Tibial nerve (tissue), 4 donors: ENCODE measurements around the gene ZNF516. TPM values are rescaled to one million over a fixed set of nuclear protein-coding genes. Genes with fewer than 3 reads are reported as not detected.

Experiments
- DNase-seq, 2 donors: peaks; one replicate each; pipeline ENCODE4 v3.0.0-alpha.2; 2019; ENCODE audit warnings: low spot score in 2 of 2
- H3K27ac ChIP-seq, 4 donors: fragments of 200-600 bp; sonication (generic) in 3 of 4; one replicate each; pipeline ENCODE4 v1.5.1; 2017 to 2019; ENCODE audit warnings: mild to moderate bottlenecking in 1 of 4
- H3K27me3 ChIP-seq, 2 donors: fragments of 200-600 bp; sonication (generic) in 1 of 2; one replicate each; pipeline versions ENCODE4 v1.5.1 to v1.6.0; 2017 to 2019
- H3K36me3 ChIP-seq, 3 donors: fragments of 200-600 bp; sonication (generic); one replicate each; pipeline ENCODE4 v1.5.1; 2018 to 2019
- H3K4me1 ChIP-seq, 4 donors: fragments of 200-600 bp; sonication (generic) in 3 of 4; one replicate each; pipeline ENCODE4 v1.5.1; 2017 to 2019
- H3K4me3 ChIP-seq, 4 donors: fragments of 200-600 bp; sonication (generic) in 3 of 4; one replicate each; pipeline ENCODE4 v1.5.1; 2017 to 2019; ENCODE audit warnings: mild to moderate bottlenecking in 1 of 4, moderate library complexity in 1 of 4
- H3K9me3 ChIP-seq, 4 donors: fragments of 200-600 bp; sonication (generic) in 3 of 4; one replicate each; pipeline ENCODE4 v1.5.1; 2017 to 2019
- CTCF ChIP-seq, 5 experiments: fragments of 200-600 bp in 3 of 5; fragments of 450-650 bp in 2 of 5; sonication (generic) in 3 of 5; IDR thresholded peaks; one replicate each; pipeline ENCODE4 v1.5.1; 2016 to 2019; ENCODE audit warnings: antibody characterized with exemption in 5 of 5, mild to moderate bottlenecking in 3 of 5, moderate library complexity in 2 of 5
- EP300 ChIP-seq, 2 donors: sonication (generic); formaldehyde crosslinking; IDR thresholded peaks; one replicate each; pipeline ENCODE4 v1.6.1; 2017; ENCODE audit warnings: antibody characterized with exemption in 2 of 2, mild to moderate bottlenecking in 1 of 2
- POLR2A ChIP-seq, 2 donors: fragments of 450-650 bp; IDR thresholded peaks; one replicate each; pipeline ENCODE4 v1.6.1; 2017; ENCODE audit warnings: antibody characterized with exemption in 2 of 2, mild to moderate bottlenecking in 2 of 2, moderate library complexity in 2 of 2
- WGBS, 2 donors: methylation state at CpG; one replicate each; pipeline ENCODE4 v1.1.5; 2018; 5-methylcytosine and 5-hydroxymethylcytosine counted together
- total RNA-seq, 4 donors: library from RNA; depleted of rRNA; stranded (reverse); fragments of >200 nt; gene quantifications; one replicate each; pipeline ENCODE4 v1.1.0, GENCODE V29; 2016

Gene ZNF516
- total RNA-seq, 4 donors from 2014 or later: 31.4 to 63.0 (median 45.5) TPM

- Histone ChIP-seq H3K4me1 (peaks cover 0 to 20% (median 0%) of the 10 kb centered on the region in 4 donors), H3K36me3 (peaks cover 0 to 2% (median 0%) of the 10 kb centered on the region in 3 donors), H3K27ac (no peak overlapping the region), H3K27me3 (no peaks in the 10 kb centered on the region), H3K4me3 (no peak overlapping the region), H3K9me3 (peaks cover 0 to 1% (median 0%) of the 10 kb centered on the region in 4 donors)
- DNase-seq: no peak
- TF ChIP-seq CTCF (IDR thresholded peaks at IDR 0.05) (no peak), EP300 (IDR thresholded peaks at IDR 0.05) (no peak), POLR2A (IDR thresholded peaks at IDR 0.05) (no peak)
- WGBS, 2 donors: 73 to 80% methylated on average over 27 of the region's 27 CpGs
These were observed 146.6 kb downstream of the ZNF516 start for GRCh38 chr18:76348267-76349066.

GRCh38 chr18:76347341-76347740 is 147.7 kb downstream of the ZNF516 start:
- TF ChIP-seq CTCF (IDR thresholded peaks at IDR 0.05) (no peak), POLR2A (IDR thresholded peaks at IDR 0.05) (no peak), EP300 (IDR thresholded peaks at IDR 0.05) (no peak)
- Histone ChIP-seq H3K4me1 (peaks cover 0 to 18% (median 0%) of the 10 kb centered on the region in 4 donors), H3K27ac (no peak overlapping the region), H3K4me3 (no peak overlapping the region), H3K27me3 (no peaks in the 10 kb centered on the region), H3K36me3 (no peaks in the 10 kb centered on the region), H3K9me3 (no peaks in the 10 kb centered on the region)
- 97 to 99% methylated on average over 4 to 7 of the region's 7 CpGs for WGBS, 2 donors
- no peak for DNase-seq

- H3K4me1 ChIP-seq: peaks cover 0 to 11% (median 0%) of the 10 kb centered on the region in 4 donors
- no peak overlapping the region for H3K27ac ChIP-seq
- no peaks in the 10 kb centered on the region for H3K27me3 ChIP-seq
- H3K9me3 ChIP-seq: no peaks in the 10 kb centered on the region
- 88 to 90% methylated on average over 23 to 28 of the region's 29 CpGs for WGBS, 2 donors
- no peaks in the 10 kb centered on the region for H3K36me3 ChIP-seq
- TF ChIP-seq EP300 (IDR thresholded peaks at IDR 0.05) (no peak), POLR2A (IDR thresholded peaks at IDR 0.05) (no peak), CTCF (IDR thresholded peaks at IDR 0.05) (no peak)
- DNase-seq: no peak
- no peak overlapping the region for H3K4me3 ChIP-seq
These were observed 148.4 kb downstream of the ZNF516 start for GRCh38 chr18:76346490-76347130.

- no peak for DNase-seq
- peaks cover 0 to 11% (median 0%) of the 10 kb centered on the region in 4 donors for H3K4me1 ChIP-seq
- TF ChIP-seq POLR2A (IDR thresholded peaks at IDR 0.05): no peak
- no peak for TF ChIP-seq EP300 (IDR thresholded peaks at IDR 0.05)
- TF ChIP-seq CTCF (IDR thresholded peaks at IDR 0.05): no peak
- H3K36me3 ChIP-seq: peaks cover 0 to under 1% (median 0%) of the 10 kb centered on the region in 3 donors
- H3K9me3 ChIP-seq: peaks cover 0 to 4% (median 0%) of the 10 kb centered on the region in 4 donors
- H3K27ac ChIP-seq: no peak overlapping the region
- WGBS, 2 donors: 84 to 85% methylated on average over 4 of the region's 4 CpGs
- H3K27me3 ChIP-seq: no peaks in the 10 kb centered on the region
- H3K4me3 ChIP-seq: no peak overlapping the region
These were observed 149.1 kb downstream of the ZNF516 start for GRCh38 chr18:76345901-76346300.
